ENCODE results near the gene PISD.
"Not testable (repeated sequence)": the region's sequence is repeated elsewhere in the genome, so short reads cannot be mapped to it uniquely, and the experiment has no call there.

The PISD gene

GRCh38 chr22:31604746-31605705 lies 57.0 kb downstream of the PISD start:
- peak; percentile 50 for DNase-seq

GRCh38 chr22:31604137-31604705 lies 57.8 kb downstream of the PISD start:
- DNase-seq, result no peak

- DNase-seq, result no peak
These were observed 58.4 kb downstream of the PISD start for GRCh38 chr22:31603574-31603973.

GRCh38 chr22:31603081-31603525 lies 58.9 kb downstream of the PISD start:
- DNase-seq, result no peak

- DNase-seq, result peak; percentile 98
These were observed 59.6 kb downstream of the PISD start for GRCh38 chr22:31602259-31602952.

GRCh38 chr22:31595271-31595670 lies 66.7 kb downstream of the PISD start:
- DNase-seq, result no peak

GRCh38 chr22:31590161-31590560 lies 71.9 kb downstream of the PISD start:
- DNase-seq, result not testable (repeated sequence)

GRCh38 chr22:31588970-31589675 lies 72.9 kb downstream of the PISD start:
- DNase-seq, result no peak

GRCh38 chr22:31586137-31586920 lies 75.7 kb downstream of the PISD start:
- DNase-seq, result no peak

GRCh38 chr22:31585161-31585859 lies 76.7 kb downstream of the PISD start:
- DNase-seq, result no peak

GRCh38 chr22:31584804-31585160 lies 77.2 kb downstream of the PISD start:
- no peak for DNase-seq

GRCh38 chr22:31583861-31584485 lies 78.0 kb downstream of the PISD start:
- DNase-seq, result no peak

GRCh38 chr22:31579835-31580242 lies 82.2 kb downstream of the PISD start:
- no peak for DNase-seq

GRCh38 chr22:31578171-31578570 lies 83.8 kb downstream of the PISD start:
- DNase-seq, result no peak

GRCh38 chr22:31577711-31578110 lies 84.3 kb downstream of the PISD start:
- DNase-seq, result no peak

GRCh38 chr22:31575190-31575589 lies 86.8 kb downstream of the PISD start:
- DNase-seq, result no peak

- no peak for DNase-seq
These were observed 87.9 kb downstream of the PISD start for GRCh38 chr22:31574055-31574670.

- DNase-seq, result no peak
These were observed 89.1 kb downstream of the PISD start for GRCh38 chr22:31572939-31573338.

GRCh38 chr22:31569126-31569525 lies 92.9 kb downstream of the PISD start:
- no peak for DNase-seq
